Measurements from ENCODE around the gene ABCC9. TPM values are rescaled to one million over a fixed set of nuclear protein-coding genes. Genes with fewer than 3 reads are reported as not detected.

ABCC9 gene
- 0.35 and 0.47 TPM in 2 replicates for total RNA-seq (2014; rRNA removed; shearing (Covaris generic))
- 0.14 and 0.15 TPM in 2 replicates for polyA plus RNA-seq (2015; cell fraction: cytosol; rRNA removed)
- 0.22 and 0.35 TPM in 2 replicates for polyA plus RNA-seq (2015; cell fraction: nucleus; rRNA removed)

DNA sequence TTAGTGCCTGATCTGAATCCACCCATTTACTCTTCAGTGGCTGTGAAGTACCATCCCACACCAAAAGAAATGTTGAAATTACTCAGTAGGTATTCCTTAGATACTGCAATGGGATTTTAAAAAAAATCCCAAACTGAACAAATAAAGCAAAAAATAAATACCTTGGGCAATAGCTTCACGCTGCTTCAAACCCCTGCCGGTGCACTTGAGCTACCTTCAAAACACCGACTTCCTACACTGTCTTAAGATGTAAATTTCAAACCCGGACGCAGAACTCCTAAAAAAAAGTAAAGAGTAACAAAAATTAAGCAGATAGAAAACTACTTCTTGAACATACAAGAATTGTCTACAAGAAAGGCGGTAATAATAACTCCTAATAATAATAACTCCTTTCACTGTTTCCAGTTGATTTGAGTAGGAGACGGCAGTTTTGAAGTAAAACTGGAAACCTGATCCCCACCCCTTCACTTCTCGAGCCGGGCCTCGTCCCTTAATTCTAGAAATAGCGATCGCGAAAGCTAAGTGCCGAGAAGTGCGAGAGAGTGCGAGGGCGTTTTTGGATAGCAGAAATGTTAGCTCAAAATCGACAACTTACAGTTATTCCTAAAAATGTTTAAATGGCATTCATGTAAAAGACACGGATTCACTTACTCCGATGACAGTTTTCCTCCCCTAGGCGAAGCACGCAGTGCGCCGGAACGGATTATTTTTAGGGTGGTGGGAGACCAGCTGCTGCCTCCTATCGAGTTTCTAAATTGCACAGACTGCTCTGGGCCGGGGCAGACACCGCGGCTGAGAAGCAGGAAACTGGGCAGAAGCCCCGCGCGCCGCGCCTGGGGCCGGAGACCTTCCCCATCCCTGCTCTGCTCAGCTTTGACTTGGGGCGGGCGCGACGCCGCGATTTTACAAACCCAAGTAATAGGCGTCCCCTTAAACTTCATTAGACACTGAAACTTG, at the start of gene ABCC9:
Gene ABCC9, minus strand, starts transcription at position 878 of the 957 bp plus-strand sequence. CDS start 4,752 bp downstream, outside the sequence.
- DNase-seq (ENCODE audit: low read depth), result no peak

DNA sequence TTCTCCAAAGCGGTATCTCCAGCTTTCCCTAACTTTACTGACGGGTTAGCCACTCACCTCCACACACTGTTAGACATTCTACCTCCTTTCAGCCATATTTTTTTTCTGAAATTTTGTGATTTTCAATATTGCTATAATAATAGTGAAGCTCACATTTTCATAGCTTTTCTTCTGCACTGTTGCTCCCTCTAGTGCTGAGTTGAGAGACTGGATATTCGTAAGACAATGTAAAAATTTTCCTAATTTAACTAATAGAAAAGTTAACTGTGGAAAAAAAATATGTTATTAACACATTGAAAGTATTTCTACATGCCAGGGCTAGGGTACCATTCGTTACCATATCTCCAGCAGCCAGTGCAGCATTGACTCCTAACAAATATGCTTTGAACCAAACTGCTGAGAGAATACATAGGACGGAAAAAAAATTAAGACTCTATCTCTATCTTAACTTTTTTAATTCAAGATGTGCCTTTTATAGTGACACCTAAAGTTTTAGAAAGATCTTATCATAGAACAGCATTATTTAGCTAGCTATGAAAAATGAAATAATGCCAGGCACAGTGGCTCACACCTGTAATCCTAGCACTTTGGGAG, 48.7 kb upstream of the ABCC9 start:
- no peak for DNase-seq (ENCODE audit: low read depth)

DNA sequence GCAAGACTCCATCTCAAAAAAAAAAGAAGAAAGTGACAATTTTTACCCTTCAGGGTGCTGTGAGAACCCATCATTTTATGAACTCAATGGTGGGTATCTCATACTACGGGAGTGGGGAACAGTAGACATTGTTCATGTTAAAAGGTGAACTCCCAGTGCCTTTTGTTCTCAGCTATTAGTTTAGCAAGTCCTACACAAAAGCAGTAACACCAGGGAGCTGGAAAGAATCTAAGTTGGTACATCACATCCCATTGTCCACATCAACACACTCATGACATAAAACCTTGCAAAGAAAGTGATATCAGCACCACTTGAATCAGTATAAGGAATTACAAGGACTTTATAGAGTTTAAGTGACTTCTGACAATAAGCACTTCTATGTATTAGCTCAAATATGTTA, 47.4 kb upstream of the ABCC9 start:
- DNase-seq (ENCODE audit: low read depth), result no peak

DNA sequence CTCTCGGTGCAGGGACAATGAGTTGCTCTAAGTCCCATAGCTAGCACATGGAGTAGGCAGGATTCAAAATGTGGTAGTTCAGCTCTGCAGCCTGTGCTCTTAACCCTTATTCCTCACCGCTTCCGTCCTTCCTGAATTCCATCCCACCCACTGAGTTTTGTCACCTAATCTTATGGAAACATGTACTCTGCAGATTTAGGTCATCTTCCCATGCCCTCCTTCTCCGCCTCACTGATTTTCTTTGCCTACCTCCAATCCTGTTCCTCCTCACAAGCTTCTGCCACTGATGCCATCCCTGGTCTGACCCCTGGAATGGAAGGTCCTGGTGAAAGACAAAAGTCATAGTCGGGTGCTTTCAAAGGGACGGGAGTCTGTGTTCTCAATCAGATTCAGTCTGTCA, 46.5 kb upstream of the ABCC9 start:
- no peak for DNase-seq (ENCODE audit: low read depth)

DNA sequence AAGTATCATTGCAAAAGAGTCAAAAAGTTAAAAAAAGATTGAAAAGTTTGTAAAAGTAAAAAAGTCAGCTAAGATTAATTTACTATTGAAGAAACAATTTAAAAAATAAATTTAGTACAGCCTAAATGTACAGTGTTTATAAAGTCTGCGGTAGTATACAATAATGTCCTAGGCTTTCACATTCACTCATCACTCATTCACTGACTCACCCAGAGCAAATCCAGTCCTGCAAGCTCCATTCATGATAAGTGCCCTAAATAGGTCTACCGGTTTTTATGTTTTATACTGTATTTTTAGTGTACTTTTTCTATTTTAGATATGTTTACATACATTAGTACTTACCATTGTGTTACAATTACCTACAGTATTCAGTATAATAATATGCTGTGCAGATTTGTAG, 43.9 kb upstream of the ABCC9 start:
- no peak for DNase-seq (ENCODE audit: low read depth)

DNA sequence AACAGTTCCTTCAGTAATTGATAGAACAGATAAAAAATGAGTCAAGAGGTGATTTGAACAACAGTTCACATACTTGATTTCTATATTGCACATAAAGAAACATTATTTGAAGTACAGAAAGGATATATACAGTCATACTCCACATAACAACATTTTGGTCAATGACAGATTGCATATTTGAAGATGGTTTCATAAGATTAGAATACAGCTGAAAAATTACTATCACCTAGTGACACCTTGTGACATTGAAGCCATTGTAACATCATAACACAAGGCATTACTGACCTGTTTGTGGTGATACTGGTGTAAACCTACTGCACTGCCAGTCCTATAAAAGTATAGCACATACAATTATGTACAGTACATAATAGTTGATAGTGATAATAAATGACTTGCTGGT, 43.1 kb upstream of the ABCC9 start:
- DNase-seq (ENCODE audit: low read depth), result no peak

DNA sequence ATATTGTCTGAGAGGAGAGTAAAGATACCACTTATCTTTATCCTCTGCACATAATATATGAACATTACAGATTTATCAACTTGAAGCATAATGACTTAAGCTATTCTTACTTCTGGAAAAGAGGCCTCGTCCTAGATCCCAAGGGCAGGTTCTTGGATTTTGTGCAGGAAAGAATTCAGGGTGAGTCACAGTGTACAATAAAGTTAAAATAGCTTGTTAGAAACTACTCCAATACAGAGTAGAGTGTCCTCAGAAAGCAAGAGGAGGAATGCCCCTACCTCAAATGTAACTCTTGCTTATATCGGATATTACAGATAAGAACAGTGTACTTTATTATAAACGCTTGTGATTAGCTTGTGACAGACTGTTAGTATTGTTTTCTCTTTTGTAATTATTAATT, 41.9 kb upstream of the ABCC9 start:
- no peak for DNase-seq (ENCODE audit: low read depth)

DNA sequence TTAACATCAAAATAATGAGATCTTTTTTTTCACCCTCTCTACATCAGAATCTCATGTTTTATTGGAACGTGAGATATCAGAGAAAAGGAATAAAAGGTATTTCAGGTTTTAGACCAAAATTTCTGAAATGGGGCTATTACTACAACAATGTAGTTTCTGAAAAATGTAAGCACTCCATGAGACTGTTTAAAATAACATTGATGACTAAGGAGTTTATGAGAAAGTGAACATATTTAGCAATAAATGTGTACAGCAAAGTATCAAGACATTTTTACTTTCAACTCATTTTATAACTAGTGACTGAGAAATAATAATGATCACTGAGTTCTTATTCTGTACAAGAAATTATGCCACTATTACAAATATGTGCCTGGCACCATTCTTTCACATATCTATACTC, 39.3 kb upstream of the ABCC9 start:
- DNase-seq (ENCODE audit: low read depth), result no peak

DNA sequence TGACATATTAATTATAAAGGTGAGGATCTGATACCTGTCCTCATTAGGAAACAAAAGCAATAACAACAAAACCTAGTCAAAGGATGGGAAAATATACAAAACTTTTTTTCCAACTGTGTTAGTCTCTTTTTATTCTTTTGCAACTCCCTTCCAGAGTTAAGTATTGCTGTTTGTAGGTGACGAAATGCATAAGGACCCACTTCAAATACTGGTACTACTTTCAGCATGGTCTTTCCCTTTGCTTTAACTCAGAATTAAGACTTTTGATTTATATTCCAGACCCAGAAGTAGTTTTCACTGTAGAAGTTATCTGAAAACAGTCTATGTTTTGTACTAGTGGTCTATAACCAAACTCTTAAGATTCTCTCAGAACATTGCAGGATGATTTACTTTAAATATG, 34.1 kb upstream of the ABCC9 start:
- no peak for DNase-seq (ENCODE audit: low read depth)

DNA sequence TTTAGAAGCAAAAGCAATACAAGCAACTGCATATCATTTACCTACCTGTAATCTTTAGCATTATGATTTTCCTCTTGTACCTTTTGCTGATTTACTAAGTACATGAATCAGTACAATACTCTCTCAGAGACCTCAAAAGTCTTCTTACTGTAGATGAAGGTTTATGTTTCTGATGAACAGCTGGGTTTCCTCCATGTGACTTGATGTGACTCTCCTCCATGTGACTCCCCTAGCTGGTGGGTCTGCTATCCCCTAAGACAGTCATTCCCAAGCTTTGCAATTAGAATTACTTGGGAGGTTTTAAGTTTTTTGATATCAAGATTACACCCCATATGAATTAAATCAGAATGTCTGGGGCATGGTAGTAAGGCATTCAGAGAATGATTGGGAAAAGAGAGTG, 32.0 kb upstream of the ABCC9 start:
- no peak for DNase-seq (ENCODE audit: low read depth)

DNA sequence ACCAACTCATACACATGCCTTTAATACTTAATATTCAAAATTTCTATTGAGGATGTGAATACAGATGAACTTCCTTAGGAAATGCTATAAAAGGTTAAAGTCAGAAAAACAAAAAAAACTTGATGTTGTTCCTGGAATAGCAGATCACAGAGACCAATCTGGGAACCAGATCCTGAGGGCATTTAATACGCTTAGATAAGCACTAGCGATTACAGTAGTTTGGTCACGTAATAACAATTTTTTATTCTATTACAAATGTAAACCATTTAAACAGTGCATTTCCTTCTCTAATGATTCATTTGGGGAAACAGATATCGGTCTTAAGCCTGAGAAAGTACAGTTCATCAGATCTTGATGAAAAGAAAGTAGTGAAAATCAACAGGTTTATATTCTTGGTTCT, 30.8 kb upstream of the ABCC9 start:
- DNase-seq (ENCODE audit: low read depth), result no peak

DNA sequence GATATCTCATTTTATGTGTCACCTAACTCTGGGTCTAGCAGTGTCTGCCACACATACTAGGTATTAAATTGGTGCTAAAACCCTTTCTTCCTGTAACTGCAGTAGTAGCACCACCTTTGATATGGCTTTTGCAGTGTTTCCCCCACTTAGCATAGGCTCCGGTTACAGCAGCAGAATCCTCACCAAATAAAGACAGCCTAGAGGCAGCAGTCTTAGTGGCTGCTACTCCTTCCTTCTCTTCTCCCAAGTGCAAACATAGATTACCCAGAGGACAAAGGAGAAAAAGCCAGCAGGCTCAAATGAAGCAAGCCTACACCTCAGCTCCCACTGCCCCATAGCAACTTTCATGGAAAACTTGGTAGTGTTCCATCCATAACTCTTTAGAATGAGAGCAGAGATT, 30.1 kb upstream of the ABCC9 start:
- no peak for DNase-seq (ENCODE audit: low read depth)

DNA sequence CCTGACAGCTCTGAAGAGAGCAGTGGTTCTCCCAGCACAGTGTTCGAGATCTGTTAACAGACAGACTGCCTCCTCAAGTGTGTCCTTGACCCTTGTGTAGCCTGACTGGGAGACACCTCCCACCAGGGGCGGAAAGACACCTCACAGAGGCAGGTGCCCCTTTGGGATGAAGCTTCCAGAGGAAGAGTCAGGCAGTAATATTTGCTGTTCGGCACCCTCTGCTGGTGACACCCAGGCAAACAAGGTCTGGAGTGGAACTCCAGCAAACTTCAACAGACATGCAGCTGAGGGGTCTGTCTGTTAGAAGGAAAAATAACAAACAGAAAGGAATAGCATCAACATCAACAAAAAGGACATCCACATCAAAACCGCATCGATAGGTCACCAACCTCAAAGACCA, 21.6 kb upstream of the ABCC9 start:
- DNase-seq (ENCODE audit: low read depth), result no peak

DNA sequence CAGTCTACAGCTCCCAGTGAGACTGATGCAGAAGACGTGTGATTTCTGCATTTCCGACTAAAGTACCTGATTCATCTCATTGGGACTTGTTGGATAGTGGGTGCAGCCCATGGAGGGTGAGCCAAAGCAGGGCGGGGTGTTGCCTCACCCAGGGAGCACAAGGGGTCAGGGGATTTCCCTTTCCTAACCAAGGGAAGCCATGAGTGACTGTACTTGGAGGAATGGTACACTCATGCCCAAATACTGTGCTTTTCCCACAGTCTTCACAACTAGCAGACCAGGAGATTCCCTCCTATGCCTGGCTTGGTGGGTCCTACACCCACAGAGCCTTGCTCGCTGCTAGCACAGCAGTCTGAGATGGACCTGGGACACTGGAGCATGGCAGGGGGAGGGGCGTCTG, 21.0 kb upstream of the ABCC9 start:
- DNase-seq (ENCODE audit: low read depth), result peak; percentile 85

DNA sequence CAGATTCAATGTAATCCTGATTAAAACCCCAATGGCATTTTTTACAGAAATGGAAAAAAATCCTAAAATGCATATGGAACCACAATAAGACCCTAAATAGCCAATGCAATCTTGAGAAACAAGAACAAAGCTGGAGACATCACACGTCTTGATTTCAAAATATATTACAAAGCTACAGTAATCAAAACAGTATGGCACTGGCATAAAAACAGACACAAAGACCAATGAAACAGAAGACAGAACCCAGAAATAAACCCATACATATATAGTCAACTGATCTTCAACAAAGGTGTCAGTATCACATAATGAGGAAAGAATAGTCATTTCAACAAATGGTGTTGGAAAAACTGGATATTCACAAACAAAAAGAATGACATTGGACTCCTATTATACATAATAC, 9.4 kb upstream of the ABCC9 start:
- no peak for DNase-seq (ENCODE audit: low read depth)

DNA sequence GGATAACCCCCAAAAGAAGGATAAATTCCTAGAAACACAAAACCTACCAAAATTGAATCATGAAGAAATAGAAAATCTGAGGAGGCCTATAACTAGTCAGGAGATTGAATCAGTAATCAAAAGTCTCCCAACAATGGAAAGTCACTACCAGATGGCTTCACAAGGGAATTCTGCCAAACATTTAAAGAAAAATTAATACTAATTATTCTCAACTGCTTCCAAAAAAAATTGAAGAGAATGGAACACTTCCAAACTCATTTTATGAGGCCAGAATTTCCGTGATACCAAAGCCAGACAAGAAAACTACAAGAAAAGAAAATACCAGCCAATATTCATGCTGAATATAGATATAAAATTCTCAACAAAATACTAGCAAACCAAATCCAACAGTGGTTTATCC, 7.8 kb upstream of the ABCC9 start:
- DNase-seq (ENCODE audit: low read depth), result no peak

DNA sequence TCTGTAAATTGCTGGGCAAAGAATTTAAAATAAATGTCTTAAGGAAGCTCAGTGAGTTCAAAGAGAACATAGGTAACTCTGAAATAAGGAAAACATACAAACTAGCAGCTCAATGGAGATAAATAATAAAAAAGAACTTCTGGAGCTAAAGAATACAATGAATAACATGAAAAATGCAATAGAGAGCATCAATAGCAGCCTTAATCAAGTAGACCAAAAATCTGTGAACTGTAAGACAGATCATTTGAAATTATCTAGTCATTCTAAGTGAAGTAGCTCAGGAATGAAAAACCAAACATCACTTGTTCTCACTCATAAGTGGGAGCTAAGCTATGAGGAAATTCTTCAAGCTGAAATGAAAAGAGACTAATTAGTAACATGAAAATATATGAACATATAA, 5.8 kb upstream of the ABCC9 start:
- DNase-seq (ENCODE audit: low read depth), result no peak

DNA sequence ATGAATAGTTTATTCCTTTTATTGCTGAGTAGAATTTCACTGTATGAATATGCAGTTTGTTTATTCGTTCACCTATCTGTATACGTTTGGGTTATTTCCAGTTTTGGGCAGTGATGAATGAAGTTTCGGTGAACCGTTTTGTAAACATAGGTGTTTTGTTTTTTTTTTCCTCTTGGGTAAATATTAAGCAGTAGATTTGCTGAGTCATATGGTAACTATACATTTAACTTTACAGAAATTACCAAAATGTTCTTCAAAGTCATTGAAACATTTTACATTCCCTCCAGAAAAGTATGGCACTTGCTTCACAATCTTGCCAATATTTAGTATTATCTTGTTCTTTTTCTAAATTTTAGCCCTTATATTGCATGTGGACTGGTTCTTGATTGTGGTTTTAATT, 3.8 kb upstream of the ABCC9 start:
- no peak for DNase-seq (ENCODE audit: low read depth)

DNA sequence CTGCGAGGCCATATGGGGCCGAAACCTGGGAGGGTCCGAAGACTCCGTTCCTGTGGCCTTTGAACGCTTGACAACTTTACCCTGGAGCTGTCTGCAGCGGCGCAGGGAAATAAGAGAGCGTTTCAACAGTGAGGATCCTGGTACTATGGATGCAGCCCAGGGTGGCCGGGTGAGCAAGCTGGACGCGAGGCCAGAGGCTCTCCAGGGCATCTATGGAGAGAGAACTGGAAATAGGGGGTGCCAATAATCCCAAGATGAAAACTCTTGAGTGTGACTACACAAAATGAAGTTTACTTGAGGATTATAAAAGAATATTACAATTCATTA, 1.1 kb upstream of the ABCC9 start:
- DNase-seq (ENCODE audit: low read depth), result no peak

DNA sequence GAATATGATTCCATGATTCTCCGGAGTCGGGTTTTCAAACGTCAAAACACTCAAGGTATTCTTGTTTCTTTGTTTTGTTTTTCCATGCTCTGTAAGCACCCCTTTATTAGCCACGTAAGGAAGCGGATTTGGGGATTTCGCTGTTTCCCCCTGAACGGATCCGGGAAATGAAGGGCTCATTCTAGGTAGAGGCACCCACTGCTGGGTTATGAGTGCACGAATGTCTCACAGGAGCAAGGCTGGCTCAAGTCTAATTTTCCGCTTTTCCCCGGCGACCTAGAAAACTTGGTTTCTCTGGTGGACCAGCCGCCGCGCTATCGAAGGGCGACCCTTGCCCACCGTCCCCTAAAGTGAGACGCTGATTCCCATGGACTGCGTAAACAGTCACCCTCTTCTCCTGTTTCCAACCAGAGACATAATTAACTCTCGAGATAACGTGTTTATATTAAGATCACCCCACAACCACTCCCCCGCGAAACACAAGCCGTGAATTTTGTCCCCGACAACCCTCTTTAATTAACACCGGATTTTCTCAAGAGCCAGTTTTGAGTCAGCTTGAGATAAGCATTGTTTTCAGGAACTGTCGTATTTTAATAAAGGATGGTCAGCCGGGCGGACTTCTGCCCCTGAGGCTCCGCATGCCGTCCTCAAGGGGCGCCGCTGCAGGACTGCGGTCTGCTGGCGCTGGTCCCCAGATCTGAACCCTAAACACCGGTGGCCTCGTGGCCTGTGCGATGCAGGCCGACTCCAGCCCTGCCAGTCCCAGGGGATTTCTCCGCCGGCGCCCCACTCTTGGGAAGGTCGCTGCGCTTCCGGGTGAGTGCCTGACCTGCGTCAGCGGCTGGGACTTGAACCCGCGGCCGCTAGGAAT, 515 bp upstream of the ABCC9 start:
- DNase-seq (ENCODE audit: low read depth), result no peak

DNA sequence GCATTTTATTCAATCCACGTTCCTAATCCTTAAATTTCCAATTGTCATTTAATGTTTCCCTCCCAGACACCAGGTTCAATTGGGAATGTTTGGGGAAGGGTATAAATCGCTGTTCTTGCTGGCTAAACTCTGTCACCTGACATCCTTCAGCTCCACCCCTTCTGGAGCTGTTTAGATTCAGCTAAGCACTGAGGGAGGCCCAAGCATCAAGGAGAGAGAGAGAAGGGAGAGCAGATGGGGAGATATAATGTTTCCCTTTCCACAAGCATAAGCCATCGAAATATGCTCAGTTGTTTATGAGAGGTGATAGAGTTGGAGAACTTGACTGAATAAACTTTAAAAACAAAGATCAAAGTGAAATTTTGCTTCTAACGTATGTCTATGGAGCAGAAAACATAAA, 1.8 kb downstream of the ABCC9 start:
- DNase-seq (ENCODE audit: low read depth), result no peak

DNA sequence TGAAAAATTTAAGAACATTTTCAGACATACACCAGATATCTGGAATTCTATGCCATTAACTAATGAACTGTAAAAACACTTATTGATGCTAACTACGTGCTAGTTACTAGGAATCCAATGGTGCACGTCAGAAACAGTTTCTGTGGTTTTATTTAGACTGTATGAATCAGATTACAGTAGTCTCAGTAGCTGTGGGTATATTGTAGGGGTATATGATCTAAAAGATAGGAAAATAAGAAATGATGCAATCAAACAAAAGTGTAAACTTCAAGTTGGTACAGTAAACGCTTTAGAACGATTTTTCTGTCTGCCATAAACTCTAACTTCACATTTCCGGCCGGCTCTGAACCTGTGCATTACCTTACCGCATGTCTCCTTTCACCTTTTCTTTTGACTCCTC, 2.3 kb downstream of the ABCC9 start:
- DNase-seq (ENCODE audit: low read depth), result no peak
